MM.1S (cell line): ENCODE results near the gene WNK2.

Experiments used
- EZH2 ChIP-seq: fragments of 300-600 bp; sonication (generic); optimal IDR thresholded peaks from 2 replicates; pipeline ENCODE3; 2017; ENCODE audit warnings: low read depth, mild to moderate bottlenecking, antibody characterized with exemption, low read length, mixed read lengths
- EZH2phosphoT487 ChIP-seq: fragments of 300-600 bp; sonication (generic); IDR thresholded peaks from 2 replicates; pipeline ENCODE4 v1.6.1; 2018; ENCODE audit warnings: antibody characterized with exemption, low read length
- TF ChIP-seq, protein P1 (sequence below): fragments of 300-600 bp; sonication (generic); IDR thresholded peaks from 2 replicates; pipeline ENCODE4 v1.5.1; 2016; ENCODE audit warnings: antibody characterized with exemption, low read length, mixed read lengths

DNA sequence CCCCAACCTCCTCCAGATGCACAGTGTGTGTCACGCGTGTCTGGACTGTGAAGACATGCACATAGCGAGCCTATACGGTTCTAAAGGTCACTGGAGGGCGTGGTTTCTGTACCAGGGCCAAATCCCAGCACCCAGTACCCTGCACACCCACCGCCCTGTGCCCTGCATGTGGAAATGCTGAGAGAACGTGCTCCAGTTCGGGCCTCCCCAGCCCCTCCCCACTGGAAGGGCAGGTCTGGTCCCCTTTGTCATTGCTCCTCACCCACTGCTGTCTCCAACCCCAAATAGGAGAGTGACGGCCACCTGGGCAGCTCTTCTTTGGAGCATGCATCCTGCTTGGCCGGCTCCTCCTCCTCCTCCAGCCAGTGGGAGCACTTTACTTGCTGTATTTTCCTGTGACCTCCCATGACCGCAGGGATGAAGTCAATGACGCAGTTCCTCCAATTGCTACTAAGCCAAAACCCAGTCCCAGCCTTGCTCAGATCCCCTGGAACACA is 116.7 kb downstream of the WNK2 start:
- TF ChIP-seq, protein P1, sequence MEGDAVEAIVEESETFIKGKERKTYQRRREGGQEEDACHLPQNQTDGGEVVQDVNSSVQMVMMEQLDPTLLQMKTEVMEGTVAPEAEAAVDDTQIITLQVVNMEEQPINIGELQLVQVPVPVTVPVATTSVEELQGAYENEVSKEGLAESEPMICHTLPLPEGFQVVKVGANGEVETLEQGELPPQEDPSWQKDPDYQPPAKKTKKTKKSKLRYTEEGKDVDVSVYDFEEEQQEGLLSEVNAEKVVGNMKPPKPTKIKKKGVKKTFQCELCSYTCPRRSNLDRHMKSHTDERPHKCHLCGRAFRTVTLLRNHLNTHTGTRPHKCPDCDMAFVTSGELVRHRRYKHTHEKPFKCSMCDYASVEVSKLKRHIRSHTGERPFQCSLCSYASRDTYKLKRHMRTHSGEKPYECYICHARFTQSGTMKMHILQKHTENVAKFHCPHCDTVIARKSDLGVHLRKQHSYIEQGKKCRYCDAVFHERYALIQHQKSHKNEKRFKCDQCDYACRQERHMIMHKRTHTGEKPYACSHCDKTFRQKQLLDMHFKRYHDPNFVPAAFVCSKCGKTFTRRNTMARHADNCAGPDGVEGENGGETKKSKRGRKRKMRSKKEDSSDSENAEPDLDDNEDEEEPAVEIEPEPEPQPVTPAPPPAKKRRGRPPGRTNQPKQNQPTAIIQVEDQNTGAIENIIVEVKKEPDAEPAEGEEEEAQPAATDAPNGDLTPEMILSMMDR: no peak
- TF ChIP-seq EZH2 (no peak), EZH2phosphoT487 (no peak)
